GM23248 (cell line): ENCODE measurements around the gene TRAF2.

Experiments used
- EZH2 ChIP-seq: fragments of 200-600 bp; sonication (generic); IDR thresholded peaks from 2 replicates; pipeline ENCODE4 v1.6.1; 2018; ENCODE audit warnings: antibody characterized with exemption, mild to moderate bottlenecking; ENCODE audit not compliant: insufficient read depth, poor library complexity, severe bottlenecking
- EZH2phosphoT487 ChIP-seq: fragments of 200-600 bp; sonication (generic); IDR thresholded peaks from 2 replicates; pipeline ENCODE4 v1.6.1; 2018; ENCODE audit warnings: antibody characterized with exemption, moderate library complexity, mild to moderate bottlenecking, low read depth; ENCODE audit not compliant: insufficient read depth

- TF ChIP-seq EZH2 = no peak
- TF ChIP-seq EZH2phosphoT487 = no peak
These were observed 77.0 kb downstream of the TRAF2 start for GRCh38 chr9:136963341-136963740.
